Measurements from ENCODE around the gene PLAA. TPM values are rescaled to one million over a fixed set of nuclear protein-coding genes. Genes with fewer than 3 reads are reported as not detected.

PLAA gene
- 27.8 to 37.6 TPM (median 33.0 TPM) in 5 replicates for total RNA-seq (2022; extraction: Qiagen RNA extraction; ENCODE audit: low read depth)

GRCh38 chr9:26946753-26947727 is at the start of gene PLAA:
Gene PLAA, minus strand, starts transcription at chr9:26947242. Its CDS starts 197 bp downstream, at chr9:26947045.

GRCh38 chr9:26955921-26956859 is 9.1 kb upstream of the PLAA start, which contains the start of gene IFT74:
Gene IFT74, plus strand, starts transcription at chr9:26956412. Its CDS starts 5,556 bp downstream, at chr9:26961968.

GRCh38 chr9:26892251-26893029 is 54.6 kb downstream of the PLAA start, which contains the start of gene CAAP1:
Gene CAAP1, minus strand, starts transcription at chr9:26892802. Its CDS starts 87 bp downstream, at chr9:26892715.

Other genes starting within 250 kb of the PLAA start
- 16.8 to 22.7 TPM (median 20.2 TPM) in 5 replicates for gene CAAP1, start 54.4 kb downstream of the PLAA start, total RNA-seq (2022; extraction: Qiagen RNA extraction; ENCODE audit: low read depth)
- gene IFT74, start 9.2 kb upstream of the PLAA start, total RNA-seq (2022; extraction: Qiagen RNA extraction; ENCODE audit: low read depth): 10.9 to 15.2 TPM (median 13.4 TPM) in 5 replicates
- gene LRRC19, start 58.4 kb upstream of the PLAA start, total RNA-seq (2022; extraction: Qiagen RNA extraction; ENCODE audit: low read depth): not detected in 5 replicates
- gene TEK, start 162.0 kb upstream of the PLAA start, total RNA-seq (2022; extraction: Qiagen RNA extraction; ENCODE audit: low read depth): 0.07 to 0.16 TPM (median 0.11 TPM) in 5 replicates

All from A549 treated with GW870086 at 1 μM for 4 hours (cell line).